ENCODE measurements around the gene MEGF11. TPM values are rescaled to one million over a fixed set of nuclear protein-coding genes. Genes with fewer than 3 reads are reported as not detected.
A peak's percentile ranks its signal among the peaks of the same experiment; 100 is the strongest.

The MEGF11 gene
- polyA plus RNA-seq, 1 of the 3 experiments (the other 2 are of a cell fraction) = not detected

DNA sequence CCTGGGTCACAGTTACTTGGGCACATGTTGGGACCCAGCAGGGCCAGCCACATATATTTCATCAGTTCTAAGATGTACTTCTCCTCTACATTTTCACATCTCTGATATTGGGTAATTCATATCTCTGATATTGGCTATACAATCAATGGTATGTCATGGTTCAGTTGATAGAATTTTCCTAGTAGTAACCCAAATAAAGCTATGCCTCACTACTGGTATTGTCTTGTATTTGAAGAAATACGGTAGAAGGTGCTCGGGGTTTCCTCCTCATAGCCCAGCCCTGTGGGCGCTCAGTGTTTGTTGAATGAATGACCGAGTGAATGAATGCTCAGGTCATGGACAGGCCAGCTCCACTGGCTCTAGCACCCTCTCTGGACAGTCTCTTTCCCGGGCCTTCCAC, 290.2 kb downstream of the MEGF11 start:
- no peaks in the 10 kb centered on the region for H4K20me1 ChIP-seq (ENCODE audit: insufficient read depth)
- H3K9ac ChIP-seq = no peak overlapping the region
- ChIA-PET POLR2A (interaction anchor here (1.5 kb wide), 1 partner anchor 21 kb away, joined by 4 read pairs; no protein-coding TSS in a partner anchor), CTCF (interaction anchor here (0.8 to 1.3 kb wide), 5 partner anchors 9 to 47 kb away, joined by 3 to 4 read pairs (median 3); no protein-coding TSS in a partner anchor)
- no peak for TF ChIP-seq JUND (IDR thresholded peaks at IDR 0.05)
- TF ChIP-seq FOSL2 (IDR thresholded peaks at IDR 0.05; ENCODE audit: borderline replicate concordance, low read depth) = no peak
- no peak for TF ChIP-seq SMC3 (IDR thresholded peaks at IDR 0.05; ENCODE audit: low read depth, low read length)
- no peak for TF ChIP-seq NRF1 (IDR thresholded peaks at IDR 0.05; ENCODE audit: low read depth, low read length)
- no peaks in the 10 kb centered on the region for H3K9me3 ChIP-seq
- H2AFZ ChIP-seq (ENCODE audit: low read depth) = no peak overlapping the region
- H3K4me2 ChIP-seq = no peak overlapping the region
- 51% methylated on average over 4 of the region's 5 CpGs for WGBS (ENCODE audit: low lambda C conversion rate)
- no peaks in the 10 kb centered on the region for H3K79me2 ChIP-seq (ENCODE audit: insufficient read depth)
- peaks cover 10% of the 10 kb centered on the region; the same call in 1 of the 2 replicates for H3K27me3 ChIP-seq (ENCODE audit: insufficient read depth)
- no peak overlapping the region; a peak in 1 of 4 replicates for H3K27ac ChIP-seq (ENCODE audit: low read depth in 2 of 2, low read length in 1 of 2)
- no peak for DNase-seq
- H3K9me2 ChIP-seq = no peaks in the 10 kb centered on the region
- H3K4me1 ChIP-seq (ENCODE audit: control insufficient read depth in 1 of 2, insufficient read depth in 2 of 2, low read depth in 1 of 2, low read length in 1 of 2) = peaks cover 0 to 20% of the 10 kb centered on the region in 2 experiments; a peak in 1 of 4 replicates
- no peak overlapping the region for H3K4me3 ChIP-seq (ENCODE audit: low read depth in 2 of 2, low read length in 1 of 2)
- H3F3A ChIP-seq (replicated peaks; ENCODE audit: insufficient read depth) = no peaks in the 10 kb centered on the region
- no peaks in the 10 kb centered on the region for H3K36me3 ChIP-seq (replicated peaks in 1 of 2; ENCODE audit: control insufficient read depth in 1 of 2, insufficient read depth in 2 of 2, low read length in 1 of 2)

DNA sequence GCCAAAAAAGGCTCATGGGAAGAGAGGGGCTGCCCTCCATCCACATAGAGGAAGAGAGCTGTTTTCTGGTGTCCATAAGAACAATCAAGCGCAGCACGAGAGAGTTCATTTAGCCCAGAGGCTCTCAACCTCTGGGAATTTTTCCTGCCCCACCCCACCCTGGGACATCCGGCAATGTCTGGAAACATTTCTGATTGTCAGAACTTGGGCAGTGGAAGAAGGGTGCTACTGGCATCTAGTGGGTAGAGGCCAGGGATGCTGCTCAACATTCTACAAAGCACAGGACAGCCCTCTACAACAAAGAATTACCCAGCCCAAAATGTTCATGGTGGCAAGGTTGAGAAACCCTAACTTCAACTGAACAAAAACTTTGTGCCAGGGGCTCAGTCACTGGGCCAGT, 291.4 kb downstream of the MEGF11 start:
- WGBS (ENCODE audit: low lambda C conversion rate) = 76% methylated on average over 3 of the region's 3 CpGs
- no peaks in the 10 kb centered on the region for H3K79me2 ChIP-seq (ENCODE audit: insufficient read depth)
- no peaks in the 10 kb centered on the region for H3K9me2 ChIP-seq
- H3K4me3 ChIP-seq (ENCODE audit: low read depth in 2 of 2, low read length in 1 of 2) = no peak overlapping the region
- no peaks in the 10 kb centered on the region for H3F3A ChIP-seq (replicated peaks; ENCODE audit: insufficient read depth)
- H3K9ac ChIP-seq = no peak overlapping the region
- DNase-seq = no peak
- no peak overlapping the region for H2AFZ ChIP-seq (ENCODE audit: low read depth)
- H3K27me3 ChIP-seq (ENCODE audit: insufficient read depth) = peaks cover 5% of the 10 kb centered on the region; the same call in 1 of the 2 replicates
- TF ChIP-seq MEF2A (IDR thresholded peaks at IDR 0.05; ENCODE audit: borderline replicate concordance, low read depth) = no peak
- peak; percentile 28; the same call in 1 of the 2 replicates for TF ChIP-seq RAD21 (IDR thresholded peaks at IDR 0.05; ENCODE audit: low read length)
- no peak overlapping the region for H3K4me2 ChIP-seq
- ChIA-PET POLR2A (no interaction called here), CTCF (interaction anchor here (0.7 to 1.3 kb wide), 4 partner anchors 11 to 46 kb away, joined by 4 to 5 read pairs (median 4); no protein-coding TSS in a partner anchor)
- H4K20me1 ChIP-seq (ENCODE audit: insufficient read depth) = no peaks in the 10 kb centered on the region
- no peaks in the 10 kb centered on the region for H3K9me3 ChIP-seq
- H3K4me1 ChIP-seq (ENCODE audit: control insufficient read depth in 1 of 2, insufficient read depth in 2 of 2, low read depth in 1 of 2, low read length in 1 of 2) = peaks cover 0 to 20% of the 10 kb centered on the region in 2 experiments; a peak in 1 of 4 replicates
- no peaks in the 10 kb centered on the region for H3K36me3 ChIP-seq (replicated peaks in 1 of 2; ENCODE audit: control insufficient read depth in 1 of 2, insufficient read depth in 2 of 2, low read length in 1 of 2)
- no peak overlapping the region for H3K27ac ChIP-seq (ENCODE audit: low read depth in 2 of 2, low read length in 1 of 2)

DNA sequence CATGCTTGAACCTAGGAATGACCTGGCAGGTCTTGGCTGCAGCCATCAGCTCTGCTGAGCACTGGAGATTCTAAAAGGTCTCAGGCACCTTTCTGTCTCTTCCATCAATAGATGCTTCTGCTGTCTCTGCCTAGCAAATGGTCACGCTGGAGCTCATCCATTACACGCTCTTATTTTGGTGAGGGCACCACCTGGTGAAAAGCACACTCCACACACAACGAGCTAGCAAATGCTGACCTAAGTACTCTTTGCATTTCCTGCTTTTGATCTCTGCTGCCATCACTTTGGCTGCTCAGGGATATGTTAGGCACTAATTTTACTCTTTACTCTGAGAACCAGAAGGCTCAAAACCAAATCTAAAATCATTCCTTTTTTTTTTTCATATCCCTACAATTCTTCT, 293.0 kb downstream of the MEGF11 start:
- Histone ChIP-seq H3K9me3 (no peaks in the 10 kb centered on the region), H3K27ac (ENCODE audit: low read depth in 2 of 2, low read length in 1 of 2) (no peak overlapping the region), H3K27me3 (ENCODE audit: insufficient read depth) (peaks cover 5% of the 10 kb centered on the region; the same call in 1 of the 2 replicates), H2AFZ (ENCODE audit: low read depth) (no peak overlapping the region), H3K36me3 (replicated peaks in 1 of 2; ENCODE audit: control insufficient read depth in 1 of 2, insufficient read depth in 2 of 2, low read length in 1 of 2) (no peaks in the 10 kb centered on the region), H3K4me3 (ENCODE audit: low read depth in 2 of 2, low read length in 1 of 2) (no peak overlapping the region), H3K4me1 (ENCODE audit: control insufficient read depth in 1 of 2, insufficient read depth in 2 of 2, low read depth in 1 of 2, low read length in 1 of 2) (peaks cover 0 to 20% of the 10 kb centered on the region in 2 experiments; a peak in 1 of 4 replicates), H3K79me2 (ENCODE audit: insufficient read depth) (no peaks in the 10 kb centered on the region), H3K4me2 (no peak overlapping the region), H3K9ac (no peak overlapping the region), H3F3A (replicated peaks; ENCODE audit: insufficient read depth) (no peaks in the 10 kb centered on the region), H4K20me1 (ENCODE audit: insufficient read depth) (no peaks in the 10 kb centered on the region), H3K9me2 (no peaks in the 10 kb centered on the region)
- TF ChIP-seq YY1 (IDR thresholded peaks at IDR 0.05; ENCODE audit: low read depth) (no peak), JUND (IDR thresholded peaks at IDR 0.05) (no peak), FOXM1 (IDR thresholded peaks at IDR 0.05; ENCODE audit: low read depth) (no peak), RXRA (IDR thresholded peaks at IDR 0.05; ENCODE audit: borderline replicate concordance, low read depth) (no peak), FOSL2 (IDR thresholded peaks at IDR 0.05; ENCODE audit: borderline replicate concordance, low read depth) (no peak)
- TF ChIP-seq, protein P1, sequence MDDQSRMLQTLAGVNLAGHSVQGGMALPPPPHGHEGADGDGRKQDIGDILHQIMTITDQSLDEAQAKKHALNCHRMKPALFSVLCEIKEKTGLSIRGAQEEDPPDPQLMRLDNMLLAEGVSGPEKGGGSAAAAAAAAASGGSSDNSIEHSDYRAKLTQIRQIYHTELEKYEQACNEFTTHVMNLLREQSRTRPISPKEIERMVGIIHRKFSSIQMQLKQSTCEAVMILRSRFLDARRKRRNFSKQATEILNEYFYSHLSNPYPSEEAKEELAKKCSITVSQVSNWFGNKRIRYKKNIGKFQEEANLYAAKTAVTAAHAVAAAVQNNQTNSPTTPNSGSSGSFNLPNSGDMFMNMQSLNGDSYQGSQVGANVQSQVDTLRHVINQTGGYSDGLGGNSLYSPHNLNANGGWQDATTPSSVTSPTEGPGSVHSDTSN (IDR thresholded peaks at IDR 0.05) = no peak
- TF ChIP-seq, protein P2, sequence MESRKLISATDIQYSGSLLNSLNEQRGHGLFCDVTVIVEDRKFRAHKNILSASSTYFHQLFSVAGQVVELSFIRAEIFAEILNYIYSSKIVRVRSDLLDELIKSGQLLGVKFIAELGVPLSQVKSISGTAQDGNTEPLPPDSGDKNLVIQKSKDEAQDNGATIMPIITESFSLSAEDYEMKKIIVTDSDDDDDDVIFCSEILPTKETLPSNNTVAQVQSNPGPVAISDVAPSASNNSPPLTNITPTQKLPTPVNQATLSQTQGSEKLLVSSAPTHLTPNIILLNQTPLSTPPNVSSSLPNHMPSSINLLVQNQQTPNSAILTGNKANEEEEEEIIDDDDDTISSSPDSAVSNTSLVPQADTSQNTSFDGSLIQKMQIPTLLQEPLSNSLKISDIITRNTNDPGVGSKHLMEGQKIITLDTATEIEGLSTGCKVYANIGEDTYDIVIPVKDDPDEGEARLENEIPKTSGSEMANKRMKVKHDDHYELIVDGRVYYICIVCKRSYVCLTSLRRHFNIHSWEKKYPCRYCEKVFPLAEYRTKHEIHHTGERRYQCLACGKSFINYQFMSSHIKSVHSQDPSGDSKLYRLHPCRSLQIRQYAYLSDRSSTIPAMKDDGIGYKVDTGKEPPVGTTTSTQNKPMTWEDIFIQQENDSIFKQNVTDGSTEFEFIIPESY (IDR thresholded peaks at IDR 0.05; ENCODE audit: borderline replicate concordance, low read depth) = no peak
- TF ChIP-seq, protein P3, sequence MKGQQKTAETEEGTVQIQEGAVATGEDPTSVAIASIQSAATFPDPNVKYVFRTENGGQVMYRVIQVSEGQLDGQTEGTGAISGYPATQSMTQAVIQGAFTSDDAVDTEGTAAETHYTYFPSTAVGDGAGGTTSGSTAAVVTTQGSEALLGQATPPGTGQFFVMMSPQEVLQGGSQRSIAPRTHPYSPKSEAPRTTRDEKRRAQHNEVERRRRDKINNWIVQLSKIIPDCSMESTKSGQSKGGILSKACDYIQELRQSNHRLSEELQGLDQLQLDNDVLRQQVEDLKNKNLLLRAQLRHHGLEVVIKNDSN (IDR thresholded peaks at IDR 0.05; ENCODE audit: borderline replicate concordance, low read depth) = no peak
- TF ChIP-seq, protein P4, sequence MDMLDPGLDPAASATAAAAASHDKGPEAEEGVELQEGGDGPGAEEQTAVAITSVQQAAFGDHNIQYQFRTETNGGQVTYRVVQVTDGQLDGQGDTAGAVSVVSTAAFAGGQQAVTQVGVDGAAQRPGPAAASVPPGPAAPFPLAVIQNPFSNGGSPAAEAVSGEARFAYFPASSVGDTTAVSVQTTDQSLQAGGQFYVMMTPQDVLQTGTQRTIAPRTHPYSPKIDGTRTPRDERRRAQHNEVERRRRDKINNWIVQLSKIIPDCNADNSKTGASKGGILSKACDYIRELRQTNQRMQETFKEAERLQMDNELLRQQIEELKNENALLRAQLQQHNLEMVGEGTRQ (IDR thresholded peaks at IDR 0.05; ENCODE audit: borderline replicate concordance, low read depth, low read length) = no peak
- no peak for DNase-seq
- 44% methylated on average over 3 of the region's 3 CpGs for WGBS (ENCODE audit: low lambda C conversion rate)
- ChIA-PET CTCF (interaction anchor here (1.2 to 1.3 kb wide), 3 partner anchors 9 to 22 kb away, joined by 3 to 4 read pairs (median 3); no protein-coding TSS in a partner anchor), POLR2A (no interaction called here)
